Cardiac septum (tissue), 1 donor: ENCODE results near the gene SPECC1L. TPM values are rescaled to one million over a fixed set of nuclear protein-coding genes. Genes with fewer than 3 reads are reported as not detected.

Experiments
- total RNA-seq: library from RNA; stranded (reverse); fragmentation: NEBNext Ultra II Directional; extraction: Animal tissue kit (Norgen Biotek cat#: 25700); gene quantifications from one replicate; pipeline ENCODE4 v1.2.1, GENCODE V29; 2021
- donor health status: DM: no; HTN: no; CAD: no.

Gene SPECC1L
- total RNA-seq, 1 donor from 2014 or later: 52.8 TPM

Other genes with a start within 250 kb of the SPECC1L start
- 3.1 TPM for gene SUSD2, start 89.3 kb upstream of the SPECC1L start, total RNA-seq
- gene GGT5, start 25.7 kb upstream of the SPECC1L start, total RNA-seq: 12.2 TPM
- 5.3 TPM for gene ADORA2A, start 156.8 kb downstream of the SPECC1L start, total RNA-seq
- gene UPB1, start 224.5 kb downstream of the SPECC1L start, total RNA-seq: 0.67 TPM